ENCODE measurements around the gene NR2F1-AS1.

Gene NR2F1-AS1

GRCh38 chr5:93586736-93587596 is 5.9 kb upstream of the NR2F1-AS1 start:
- TF ChIP-seq Cebpa-rat (IDR thresholded peaks at IDR 0.05) = no peak
- H3K4me3 ChIP-seq = no peak overlapping the region
- H3K27ac ChIP-seq = no peak overlapping the region
- peaks cover 0 to 81% (median 61%) of the 10 kb centered on the region in 11 experiments; a peak in 19 of 22 replicates for H4K20me1 ChIP-seq
- H3K36me3 ChIP-seq = no peaks in the 10 kb centered on the region
- no peak overlapping the region for H3K9ac ChIP-seq
- H3K4me1 ChIP-seq = peaks cover 0 to 13% (median 7%) of the 10 kb centered on the region in 10 experiments; a peak in 14 of 20 replicates
- peaks cover 97 to 100% (median 100%) of the 10 kb centered on the region in 11 experiments for H3K27me3 ChIP-seq
- peaks cover 0 to 17% (median 14%) of the 10 kb centered on the region in 11 experiments; a peak in 13 of 22 replicates for H3K9me3 ChIP-seq (replicated peaks in 1 of 11)
- H3K4me2 ChIP-seq = no peak overlapping the region

DNA sequence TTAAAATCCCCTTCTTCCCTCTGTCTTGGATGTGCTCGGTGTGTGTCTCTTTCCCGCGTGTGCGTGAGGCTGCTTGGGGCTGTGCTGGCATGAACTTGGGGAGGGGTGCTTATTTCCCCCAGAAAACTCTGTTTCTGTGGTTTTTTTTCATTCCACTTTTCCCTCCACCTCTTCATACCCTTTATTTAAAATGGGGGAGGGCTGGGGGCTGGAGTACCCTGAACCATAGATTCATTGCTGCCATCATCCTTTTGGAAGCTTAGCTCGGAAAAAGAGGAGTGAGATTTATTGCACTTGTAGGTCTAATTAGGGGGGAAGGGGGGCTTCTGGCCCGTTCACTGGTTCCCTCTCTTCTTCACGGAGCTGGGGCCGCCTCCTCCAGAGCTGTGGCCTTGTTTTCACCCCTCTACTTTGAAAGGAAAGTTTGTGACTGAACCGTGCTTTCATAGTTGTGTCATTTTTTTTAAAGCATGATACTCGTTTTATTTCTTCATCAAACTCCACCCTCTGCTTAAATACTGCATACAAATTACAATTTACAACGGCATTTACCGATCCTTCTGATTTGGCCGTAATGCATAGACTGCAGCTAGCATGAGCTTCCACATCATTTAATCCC is 4.9 kb upstream of the NR2F1-AS1 start:
- Histone ChIP-seq H3K27ac (no peak overlapping the region), H3K36me3 (no peaks in the 10 kb centered on the region), H3K9me3 (replicated peaks in 1 of 11) (peaks cover 0 to 17% (median 14%) of the 10 kb centered on the region in 11 experiments; a peak in 13 of 22 replicates), H3K4me2 (no peak overlapping the region), H3K9ac (no peak overlapping the region), H3K27me3 (peaks cover 95 to 100% (median 100%) of the 10 kb centered on the region in 11 experiments), H4K20me1 (peaks cover 0 to 78% (median 62%) of the 10 kb centered on the region in 11 experiments; a peak in 19 of 22 replicates), H3K4me1 (peaks cover 4 to 16% (median 11%) of the 10 kb centered on the region in 10 experiments; a peak in 17 of 20 replicates), H3K4me3 (no peak overlapping the region)
- no peak for TF ChIP-seq Cebpa-rat (IDR thresholded peaks at IDR 0.05)

- H3K27me3 ChIP-seq = peaks cover 95 to 100% (median 100%) of the 10 kb centered on the region in 11 experiments
- H3K36me3 ChIP-seq = no peaks in the 10 kb centered on the region
- peak overlapping the region; percentile 39 to 99 (median 57); a peak in 19 of 22 replicates for H3K4me2 ChIP-seq
- H4K20me1 ChIP-seq = peaks cover 0 to 80% (median 69%) of the 10 kb centered on the region in 11 experiments; a peak in 20 of 22 replicates
- H3K4me3 ChIP-seq = peak overlapping the region in 5 of 10 experiments; percentile 13 to 68 (median 52); a peak in 11 of 20 replicates
- no peak overlapping the region for H3K27ac ChIP-seq
- H3K9me3 ChIP-seq (replicated peaks in 1 of 11) = peaks cover 0 to 17% (median 14%) of the 10 kb centered on the region in 11 experiments; a peak in 13 of 22 replicates
- no peak for TF ChIP-seq Cebpa-rat (IDR thresholded peaks at IDR 0.05)
- H3K4me1 ChIP-seq = peaks cover 9 to 23% (median 17%) of the 10 kb centered on the region in 10 experiments
- no peak overlapping the region for H3K9ac ChIP-seq
Observed at GRCh38 chr5:93585041-93585766, 4.2 kb upstream of the NR2F1-AS1 start.

DNA sequence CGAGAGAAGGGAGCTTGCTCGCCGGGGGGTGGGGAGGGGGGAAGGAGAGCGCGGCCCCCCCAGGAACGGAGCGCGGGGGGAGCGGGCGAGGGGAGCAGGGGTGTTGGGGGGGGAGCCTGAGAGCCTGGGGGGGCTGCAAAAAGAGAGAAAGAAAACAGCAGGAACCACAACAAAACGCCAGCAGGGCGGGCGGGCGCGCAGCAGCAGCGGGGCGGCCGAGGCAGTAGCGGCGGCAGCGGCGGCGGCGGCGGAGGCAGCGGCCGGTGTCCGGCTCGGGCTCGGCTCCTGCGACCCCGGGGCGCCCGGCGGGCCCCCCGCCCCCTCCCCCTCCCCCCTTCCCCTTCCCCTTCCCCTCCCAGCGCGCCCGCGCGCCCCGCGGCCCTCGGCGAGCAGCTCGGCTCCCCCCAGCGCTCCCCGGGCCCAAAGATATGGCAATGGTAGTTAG is 3.6 kb upstream of the NR2F1-AS1 start:
- TF ChIP-seq Cebpa-rat (IDR thresholded peaks at IDR 0.05) = no peak
- peak overlapping the region in 2 of 11 experiments; percentile 18 to 26; a peak in 2 of 22 replicates for H3K9ac ChIP-seq
- H3K27me3 ChIP-seq = peaks cover 95 to 100% (median 100%) of the 10 kb centered on the region in 11 experiments
- no peaks in the 10 kb centered on the region for H3K36me3 ChIP-seq
- H3K4me2 ChIP-seq = peak overlapping the region; percentile 59 to 99 (median 91)
- peak overlapping the region; percentile 30 to 70 (median 58) for H3K4me3 ChIP-seq
- H3K27ac ChIP-seq = no peak overlapping the region
- H3K4me1 ChIP-seq = peaks cover 15 to 28% (median 23%) of the 10 kb centered on the region in 10 experiments
- H4K20me1 ChIP-seq = peaks cover 0 to 80% (median 74%) of the 10 kb centered on the region in 11 experiments; a peak in 20 of 22 replicates
- peaks cover 0 to 17% (median 14%) of the 10 kb centered on the region in 11 experiments; a peak in 13 of 22 replicates for H3K9me3 ChIP-seq (replicated peaks in 1 of 11)

DNA sequence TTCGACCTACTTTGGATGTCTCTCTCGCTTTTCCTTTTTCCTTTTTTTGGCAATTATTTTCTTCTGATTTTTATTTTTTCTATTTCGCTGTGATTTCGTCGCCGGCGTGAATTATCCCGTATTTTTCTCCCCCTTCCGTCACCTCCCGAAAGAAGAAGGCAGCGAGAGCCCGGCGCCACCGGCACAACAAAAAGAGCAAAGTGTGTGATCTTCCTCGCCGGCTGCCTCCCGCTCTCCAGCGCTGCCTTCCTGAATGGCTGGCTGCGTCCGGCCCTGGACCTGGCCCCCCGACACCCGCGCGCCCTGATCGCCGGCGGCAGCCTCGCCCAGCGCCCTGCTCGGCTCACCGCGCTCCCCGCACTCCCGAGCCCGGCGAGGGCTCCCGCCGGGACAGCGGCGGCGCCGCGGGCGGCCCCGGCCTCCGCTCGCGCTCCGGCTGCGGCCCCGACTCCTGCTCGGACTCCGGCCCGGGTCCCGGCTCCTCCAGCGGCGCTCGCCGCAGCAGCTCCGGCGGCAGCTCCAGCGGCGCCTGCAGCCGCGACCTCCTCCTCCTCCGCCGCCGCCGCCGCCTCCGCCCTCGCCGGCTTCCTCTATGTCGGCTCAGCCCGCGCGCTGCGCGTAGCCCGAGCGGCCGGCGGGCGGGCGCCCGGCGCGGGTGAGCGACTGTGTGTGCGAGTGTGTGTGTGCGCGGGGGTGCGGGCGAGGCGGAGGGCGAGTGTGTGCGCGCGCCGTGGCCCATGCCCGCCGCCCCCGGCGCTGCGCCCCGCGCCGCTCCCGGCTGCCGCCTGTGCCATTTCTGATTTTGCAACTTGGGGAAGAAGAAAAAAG is 3.0 kb upstream of the NR2F1-AS1 start:
- H3K9me3 ChIP-seq (replicated peaks in 1 of 11) = peaks cover 0 to 17% (median 14%) of the 10 kb centered on the region in 11 experiments; a peak in 13 of 22 replicates
- no peaks in the 10 kb centered on the region for H3K36me3 ChIP-seq
- H3K4me3 ChIP-seq = peak overlapping the region; percentile 30 to 70 (median 58)
- peaks cover 95 to 100% (median 100%) of the 10 kb centered on the region in 11 experiments for H3K27me3 ChIP-seq
- no peak for TF ChIP-seq Cebpa-rat (IDR thresholded peaks at IDR 0.05)
- H3K27ac ChIP-seq = no peak overlapping the region
- peaks cover 21 to 33% (median 29%) of the 10 kb centered on the region in 10 experiments for H3K4me1 ChIP-seq
- peaks cover 0 to 86% (median 74%) of the 10 kb centered on the region in 11 experiments; a peak in 20 of 22 replicates for H4K20me1 ChIP-seq
- peak overlapping the region in 4 of 11 experiments; percentile 18 to 52 (median 35); a peak in 4 of 22 replicates for H3K9ac ChIP-seq
- H3K4me2 ChIP-seq = peak overlapping the region; percentile 59 to 99 (median 91)

GRCh38 chr5:93583439-93583767 is 2.4 kb upstream of the NR2F1-AS1 start:
- Histone ChIP-seq H4K20me1 (peaks cover 0 to 88% (median 77%) of the 10 kb centered on the region in 11 experiments; a peak in 20 of 22 replicates), H3K4me2 (peak overlapping the region in 5 of 11 experiments; percentile 69 to 99 (median 95); a peak in 8 of 22 replicates), H3K4me1 (peaks cover 27 to 39% (median 35%) of the 10 kb centered on the region in 10 experiments), H3K9me3 (replicated peaks in 1 of 11) (peaks cover 0 to 12% (median 10%) of the 10 kb centered on the region in 11 experiments; a peak in 13 of 22 replicates), H3K27ac (no peak overlapping the region), H3K9ac (no peak overlapping the region), H3K4me3 (peak overlapping the region in 4 of 10 experiments; percentile 57 to 70 (median 68); a peak in 7 of 20 replicates), H3K36me3 (no peaks in the 10 kb centered on the region), H3K27me3 (peaks cover 95 to 100% (median 100%) of the 10 kb centered on the region in 11 experiments)
- TF ChIP-seq Cebpa-rat (IDR thresholded peaks at IDR 0.05) = no peak

DNA sequence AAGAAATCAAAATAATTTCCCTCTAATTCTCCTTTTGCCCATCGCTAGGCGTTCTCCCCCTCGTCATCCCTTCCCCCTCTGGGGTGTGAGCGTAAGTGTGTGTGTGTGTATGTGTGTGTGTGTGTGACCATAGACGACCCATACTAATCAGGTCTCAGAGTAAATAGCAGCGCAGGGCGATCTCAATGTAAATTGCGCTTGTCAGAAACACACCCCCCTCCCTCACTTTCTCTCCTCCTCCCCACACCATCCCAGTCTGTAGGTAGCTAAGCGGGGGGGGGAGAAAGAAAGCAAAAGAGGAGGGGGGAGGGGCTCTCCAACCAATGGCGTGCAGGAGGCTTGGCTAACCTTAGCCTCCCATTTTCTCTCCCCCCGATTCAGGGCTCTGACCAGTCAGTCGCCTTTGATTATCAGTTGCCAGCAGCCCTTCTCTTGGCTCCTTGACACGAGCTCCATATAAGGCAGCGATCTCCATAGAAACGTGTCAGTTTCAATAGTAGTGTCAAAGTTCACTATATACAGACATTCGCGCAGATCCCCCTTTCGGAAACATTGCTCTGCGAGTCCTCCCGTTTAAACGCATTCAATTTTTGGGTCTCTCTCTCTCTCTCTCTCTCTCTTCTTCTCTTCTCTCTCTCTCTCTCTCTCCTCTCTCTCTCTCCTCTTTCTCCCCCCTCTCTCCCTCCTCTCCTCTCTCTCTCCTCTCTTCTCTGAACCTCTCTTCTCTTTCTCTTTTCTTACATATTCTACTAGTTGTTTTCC is 1.8 kb upstream of the NR2F1-AS1 start, which contains the start of gene NR2F1:
Gene NR2F1, plus strand, starts transcription at position 546 of the 762 bp plus-strand sequence. CDS start 1,802 bp downstream, outside the sequence.
- H3K4me1 ChIP-seq = peaks cover 30 to 42% (median 37%) of the 10 kb centered on the region in 10 experiments
- peak within 1 kb of the TSS in 2 of 11 experiments; percentile 44 to 52; a peak in 2 of 22 replicates for H3K9ac ChIP-seq
- peak within 1 kb of the TSS; percentile 30 to 70 (median 58) for H3K4me3 ChIP-seq
- H3K27ac ChIP-seq = no peak within 1 kb of the TSS
- H3K4me2 ChIP-seq = peak within 1 kb of the TSS; percentile 59 to 99 (median 91)
- TF ChIP-seq Cebpa-rat (IDR thresholded peaks at IDR 0.05) = no peak
- no peaks in the 10 kb centered on the region for H3K36me3 ChIP-seq
- H3K9me3 ChIP-seq (replicated peaks in 1 of 11) = peaks cover 0 to 6% (median 5%) of the 10 kb centered on the region in 11 experiments; a peak in 12 of 22 replicates
- H4K20me1 ChIP-seq = peaks cover 0 to 89% (median 78%) of the 10 kb centered on the region in 11 experiments; a peak in 20 of 22 replicates
- H3K27me3 ChIP-seq = peaks cover 95 to 100% (median 100%) of the 10 kb centered on the region in 11 experiments
